IPS-15b (cell line): ENCODE results near the gene KCMF1.

Experiments
- H3K27me3 ChIP-seq: one replicate; pipeline ENCODE4 v1.6.1; 2013; ENCODE audit warnings: low read length; ENCODE audit not compliant: control insufficient read depth, insufficient read depth
- H3K36me3 ChIP-seq: one replicate; pipeline ENCODE4 v1.6.1; 2013; ENCODE audit warnings: low read length; ENCODE audit not compliant: control insufficient read depth, insufficient read depth
- H3K4me1 ChIP-seq: one replicate; pipeline ENCODE4 v1.6.1; 2013; ENCODE audit warnings: mild to moderate bottlenecking, low read length; ENCODE audit not compliant: control insufficient read depth, insufficient read depth
- H3K4me3 ChIP-seq: one replicate; pipeline ENCODE4 v1.5.1; 2013; ENCODE audit warnings: low read depth, low read length
- H3K9ac ChIP-seq: one replicate; pipeline ENCODE4 v1.6.1; 2013; ENCODE audit warnings: low read depth, mild to moderate bottlenecking, low read length
- H3K9me3 ChIP-seq: one replicate; pipeline ENCODE4 v1.6.1; 2013; ENCODE audit warnings: mild to moderate bottlenecking, low read length; ENCODE audit not compliant: control insufficient read depth, insufficient read depth

The KCMF1 gene

GRCh38 chr2:84969511-84970209 is 1.3 kb upstream of the KCMF1 start:
- Histone ChIP-seq H3K9ac (peak overlapping the region; percentile 93), H3K4me1 (peaks cover 5% of the 10 kb centered on the region), H3K4me3 (peak overlapping the region; percentile 92), H3K9me3 (no peaks in the 10 kb centered on the region), H3K36me3 (peaks cover 5% of the 10 kb centered on the region), H3K27me3 (no peaks in the 10 kb centered on the region)

DNA sequence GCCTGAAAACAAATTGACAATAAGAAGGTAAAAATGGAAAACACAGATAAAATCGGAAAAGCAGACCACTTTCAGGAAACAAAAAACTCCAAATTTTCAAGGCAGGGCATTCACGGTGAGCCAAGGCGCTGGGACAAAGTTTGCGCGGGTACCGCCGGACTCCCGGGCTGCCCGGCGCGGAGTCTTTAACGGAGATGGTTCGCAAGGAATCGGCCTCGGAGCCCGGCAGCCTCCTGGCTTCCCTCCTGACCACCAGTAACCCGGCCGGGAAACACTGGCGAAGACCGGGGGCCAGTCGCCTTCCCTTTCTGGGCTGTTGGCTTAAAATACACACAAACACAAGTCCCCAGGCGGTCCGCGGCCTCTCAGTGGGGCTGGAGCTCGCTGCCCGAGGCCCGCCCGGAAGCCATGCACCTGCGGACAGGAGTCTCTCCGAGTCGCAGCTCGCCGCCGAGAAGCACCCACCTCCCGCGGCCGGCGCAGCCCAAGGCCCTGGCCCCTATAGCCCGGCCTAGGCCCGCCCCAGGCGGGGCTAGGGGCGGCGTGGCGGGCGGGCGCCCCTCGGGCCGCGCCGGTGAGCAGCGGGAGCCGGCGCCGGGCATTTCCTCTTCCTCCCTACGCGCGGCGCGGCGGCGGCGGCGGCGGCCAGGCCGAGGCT is 622 bp upstream of the KCMF1 start:
- H3K4me3 ChIP-seq, result peak overlapping the region; percentile 92
- H3K27me3 ChIP-seq, result no peaks in the 10 kb centered on the region
- H3K9me3 ChIP-seq, result no peaks in the 10 kb centered on the region
- H3K9ac ChIP-seq, result peak overlapping the region; percentile 93
- H3K36me3 ChIP-seq, result peaks cover 2% of the 10 kb centered on the region
- peaks cover 6% of the 10 kb centered on the region for H3K4me1 ChIP-seq

GRCh38 chr2:84971510-84972206 is 697 bp downstream of the KCMF1 start:
- H3K9me3 ChIP-seq, result no peaks in the 10 kb centered on the region
- no peaks in the 10 kb centered on the region for H3K27me3 ChIP-seq
- peak overlapping the region; percentile 95 for H3K9ac ChIP-seq
- peaks cover 15% of the 10 kb centered on the region for H3K4me1 ChIP-seq
- H3K4me3 ChIP-seq, result peak overlapping the region; percentile 89
- H3K36me3 ChIP-seq, result no peaks in the 10 kb centered on the region

DNA sequence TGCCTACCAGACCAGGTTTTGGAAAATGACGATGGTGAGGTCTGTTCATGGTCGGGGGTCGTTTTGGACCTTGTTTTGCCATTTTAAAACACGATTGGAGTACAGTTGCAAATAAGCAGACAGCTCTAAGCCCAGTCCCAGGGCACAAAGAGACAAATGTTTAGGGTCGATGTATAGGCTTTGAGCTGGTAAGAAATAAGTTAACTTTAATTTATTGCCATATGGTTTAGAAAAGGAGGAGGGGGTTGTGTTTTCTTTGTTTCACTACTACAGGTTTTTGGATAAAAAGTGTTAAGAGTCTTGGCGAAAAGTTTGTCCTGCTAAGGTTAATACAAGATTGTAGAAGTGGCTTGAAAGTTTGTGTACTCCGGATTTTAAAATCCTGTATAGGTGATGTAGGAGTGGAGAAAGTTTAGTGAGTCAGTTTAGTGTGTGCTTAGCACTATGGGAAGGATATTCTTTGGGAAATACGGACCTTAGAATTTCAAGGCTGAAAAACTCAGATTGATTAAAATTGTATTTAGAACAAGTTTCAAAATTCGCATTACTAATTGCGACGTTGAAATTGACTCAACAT is 1.3 kb downstream of the KCMF1 start:
- Histone ChIP-seq H3K36me3 (no peaks in the 10 kb centered on the region), H3K4me1 (peaks cover 15% of the 10 kb centered on the region), H3K4me3 (peak overlapping the region; percentile 89), H3K9me3 (no peaks in the 10 kb centered on the region), H3K27me3 (no peaks in the 10 kb centered on the region), H3K9ac (peak overlapping the region; percentile 95)

- Histone ChIP-seq H3K9me3 (no peaks in the 10 kb centered on the region), H3K4me1 (peaks cover 15% of the 10 kb centered on the region), H3K9ac (peak overlapping the region; percentile 26), H3K27me3 (no peaks in the 10 kb centered on the region), H3K4me3 (peak overlapping the region; percentile 89), H3K36me3 (no peaks in the 10 kb centered on the region)
These were observed 2.0 kb downstream of the KCMF1 start for GRCh38 chr2:84972932-84973331.

DNA sequence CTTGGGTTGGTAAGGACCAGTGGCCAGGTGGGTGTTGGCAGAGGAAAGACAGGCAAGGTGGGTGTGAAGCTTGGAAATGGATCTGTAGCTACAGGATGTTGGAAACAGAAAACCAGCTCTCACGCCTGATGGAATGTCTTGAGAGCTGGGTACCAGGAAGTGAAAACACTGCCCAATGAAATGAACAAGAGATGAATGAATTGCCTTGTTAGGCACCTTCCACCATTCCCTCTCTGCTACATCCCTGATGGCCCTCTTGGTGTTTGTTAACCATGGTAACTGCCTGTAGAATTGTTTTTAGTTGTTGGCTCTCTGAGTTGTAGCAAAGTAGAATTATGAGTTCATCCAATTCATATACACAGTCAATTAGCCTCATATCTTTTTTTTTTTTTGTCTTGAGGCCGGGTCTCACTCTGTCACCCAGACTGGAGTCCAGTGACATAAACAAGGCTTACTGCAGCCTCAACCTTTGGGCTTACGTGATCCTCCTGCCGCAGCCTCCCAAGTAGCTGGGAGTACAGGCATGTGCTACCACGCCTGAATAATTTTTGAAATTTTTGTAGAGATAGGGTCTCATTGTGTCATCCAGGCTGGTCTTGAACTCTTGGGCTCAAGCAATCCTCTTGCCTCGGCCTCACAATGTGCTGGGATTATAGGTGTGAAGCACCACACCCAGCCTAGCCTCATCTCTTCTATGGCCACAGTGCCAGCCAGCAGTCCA is 9.5 kb downstream of the KCMF1 start:
- Histone ChIP-seq H3K4me1 (peaks cover 14% of the 10 kb centered on the region), H3K9ac (no peak overlapping the region), H3K4me3 (no peak overlapping the region), H3K9me3 (no peaks in the 10 kb centered on the region), H3K27me3 (no peaks in the 10 kb centered on the region), H3K36me3 (no peaks in the 10 kb centered on the region)

GRCh38 chr2:84986018-84986417 is 15.1 kb downstream of the KCMF1 start:
- H3K36me3 ChIP-seq, result no peaks in the 10 kb centered on the region
- no peak overlapping the region for H3K4me3 ChIP-seq
- H3K9ac ChIP-seq, result no peak overlapping the region
- peaks cover 13% of the 10 kb centered on the region for H3K4me1 ChIP-seq
- no peaks in the 10 kb centered on the region for H3K27me3 ChIP-seq
- H3K9me3 ChIP-seq, result no peaks in the 10 kb centered on the region

DNA sequence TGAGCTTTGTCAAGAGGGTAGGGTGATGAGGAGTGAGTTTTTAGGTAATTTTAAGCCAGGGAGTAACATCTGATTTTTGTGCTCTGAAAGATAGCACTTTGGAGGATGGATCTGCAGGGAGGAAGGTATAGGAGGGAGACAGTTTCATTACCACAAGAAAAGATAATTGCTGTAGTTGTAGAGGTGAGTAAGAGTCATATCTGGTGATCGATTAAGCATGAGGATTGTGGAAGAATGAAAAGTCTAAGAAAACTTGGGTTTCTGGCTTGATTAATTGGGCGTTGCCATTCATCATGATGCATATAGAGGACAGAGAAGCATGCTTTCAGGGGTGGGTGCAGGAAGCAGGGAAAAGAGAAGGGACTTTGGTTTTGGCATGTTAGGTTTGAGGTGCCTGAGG is 18.5 kb downstream of the KCMF1 start:
- no peaks in the 10 kb centered on the region for H3K27me3 ChIP-seq
- peaks cover 13% of the 10 kb centered on the region for H3K4me1 ChIP-seq
- no peaks in the 10 kb centered on the region for H3K36me3 ChIP-seq
- no peaks in the 10 kb centered on the region for H3K9me3 ChIP-seq
- no peak overlapping the region for H3K9ac ChIP-seq
- H3K4me3 ChIP-seq, result no peak overlapping the region

GRCh38 chr2:84989927-84990326 is 19.0 kb downstream of the KCMF1 start:
- Histone ChIP-seq H3K9me3 (no peaks in the 10 kb centered on the region), H3K4me3 (no peak overlapping the region), H3K27me3 (no peaks in the 10 kb centered on the region), H3K4me1 (peaks cover 12% of the 10 kb centered on the region), H3K36me3 (no peaks in the 10 kb centered on the region), H3K9ac (no peak overlapping the region)

DNA sequence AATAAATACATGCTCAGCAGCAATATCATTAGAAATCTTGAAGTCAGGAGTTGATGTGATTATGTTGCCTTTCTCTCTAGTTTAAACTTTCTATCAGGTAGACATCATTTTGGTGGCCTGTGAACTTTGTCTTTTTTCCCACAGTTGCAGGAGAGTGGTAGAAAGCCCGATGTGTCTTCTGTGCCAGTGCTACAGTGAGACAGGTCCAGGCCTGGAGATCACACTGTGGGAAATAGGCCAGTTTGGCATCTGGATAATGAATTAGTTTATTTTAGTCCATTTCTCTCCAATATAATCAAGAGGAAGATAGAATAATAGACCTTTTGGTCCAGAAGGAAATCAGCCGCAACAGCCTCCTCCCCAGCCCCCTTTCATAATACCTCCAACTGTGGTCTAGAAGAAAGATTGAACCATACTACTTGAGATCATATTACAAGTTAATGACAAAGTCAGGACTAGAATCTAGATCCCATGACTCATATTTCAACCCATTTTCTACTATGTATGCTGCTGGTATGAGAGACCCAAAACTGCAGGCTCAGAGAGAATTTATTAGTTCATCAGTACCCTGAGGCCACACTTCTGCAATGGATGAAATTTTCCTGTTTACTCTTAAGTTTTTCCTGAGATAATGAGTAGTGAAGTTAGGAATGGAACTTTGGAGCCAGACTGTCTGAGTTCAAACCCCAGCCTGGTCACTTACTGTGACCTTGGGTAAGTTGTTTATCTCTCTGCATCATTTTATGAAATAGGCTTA is 20.6 kb downstream of the KCMF1 start:
- no peak overlapping the region for H3K9ac ChIP-seq

GRCh38 chr2:84995826-84996225 is 24.9 kb downstream of the KCMF1 start:
- no peaks in the 10 kb centered on the region for H3K4me1 ChIP-seq

More for the DNA sequence above, 20.6 kb downstream of the KCMF1 start:
- Histone ChIP-seq H3K4me3 (no peak overlapping the region), H3K27me3 (no peaks in the 10 kb centered on the region), H3K9me3 (no peaks in the 10 kb centered on the region), H3K4me1 (peaks cover 5% of the 10 kb centered on the region), H3K36me3 (no peaks in the 10 kb centered on the region)

More at GRCh38 chr2:84995826-84996225, 24.9 kb downstream of the KCMF1 start:
- H3K27me3 ChIP-seq, result no peaks in the 10 kb centered on the region
- no peaks in the 10 kb centered on the region for H3K9me3 ChIP-seq
- H3K36me3 ChIP-seq, result no peaks in the 10 kb centered on the region
- H3K4me3 ChIP-seq, result no peak overlapping the region
- no peak overlapping the region for H3K9ac ChIP-seq
